PFSK-1 (cell line): ENCODE measurements around the gene MAGI1.

Source experiments
- FOXP2 ChIP-seq: optimal IDR thresholded peaks from 2 replicates; pipeline ENCODE3; 2011; ENCODE audit warnings: borderline replicate concordance, control low read depth, inconsistent platforms; ENCODE audit not compliant: insufficient read depth; ENCODE audit errors: extremely low read length, extremely low read depth
- POLR2AphosphoS5 ChIP-seq: IDR thresholded peaks from 2 replicates; pipeline ENCODE4 v1.6.1; 2012; ENCODE audit warnings: low read depth, mild to moderate bottlenecking, control low read depth, low read length, moderate library complexity
- REST ChIP-seq, 2 experiments: IDR thresholded peaks; 2 replicates each; pipeline versions ENCODE4 v1.6.1 to v1.8.0; 2011 to 2012; ENCODE audit warnings: low read depth in 2 of 2, low read length in 2 of 2, control low read depth in 1 of 2, inconsistent platforms in 1 of 2, mild to moderate bottlenecking in 1 of 2, moderate library complexity in 1 of 2; ENCODE audit not compliant: insufficient read depth in 1 of 2
- SIN3A ChIP-seq: IDR thresholded peaks from 2 replicates; pipeline ENCODE4 v1.6.1; 2012; ENCODE audit warnings: mild to moderate bottlenecking, low read length, moderate library complexity, borderline replicate concordance; ENCODE audit not compliant: insufficient read depth
- TAF1 ChIP-seq: IDR thresholded peaks from 2 replicates; pipeline ENCODE4 v1.6.1; 2012; ENCODE audit warnings: low read length, control low read depth, borderline replicate concordance; ENCODE audit not compliant: insufficient read depth

Gene MAGI1

GRCh38 chr3:65671004-65671403, 367.7 kb downstream of the MAGI1 start:
- TF ChIP-seq FOXP2 (no peak), SIN3A (no peak), REST (IDR thresholded peaks at IDR 0.05; ENCODE audit: insufficient read depth in 1 of 2, low read depth in 2 of 2, low read length in 2 of 2) (no peak), POLR2AphosphoS5 (no peak), TAF1 (no peak)

GRCh38 chr3:65669163-65669875, 369.4 kb downstream of the MAGI1 start:
- TF ChIP-seq TAF1 (no peak), FOXP2 (no peak), SIN3A (no peak), REST (IDR thresholded peaks at IDR 0.05; ENCODE audit: insufficient read depth in 1 of 2, low read depth in 2 of 2, low read length in 2 of 2) (no peak), POLR2AphosphoS5 (no peak)

- no peak for TF ChIP-seq SIN3A
- no peak for TF ChIP-seq TAF1
- no peak for TF ChIP-seq FOXP2
- no peak for TF ChIP-seq POLR2AphosphoS5
- TF ChIP-seq REST (IDR thresholded peaks at IDR 0.05; ENCODE audit: insufficient read depth in 1 of 2, low read depth in 2 of 2, low read length in 2 of 2): no peak
Observed at GRCh38 chr3:65667963-65668362, 370.8 kb downstream of the MAGI1 start.

GRCh38 chr3:65666448-65667091, 372.1 kb downstream of the MAGI1 start:
- no peak for TF ChIP-seq REST (IDR thresholded peaks at IDR 0.05; ENCODE audit: insufficient read depth in 1 of 2, low read depth in 2 of 2, low read length in 2 of 2)
- TF ChIP-seq SIN3A: no peak
- TF ChIP-seq POLR2AphosphoS5: no peak
- no peak for TF ChIP-seq FOXP2
- no peak for TF ChIP-seq TAF1

GRCh38 chr3:65665915-65666314, 372.8 kb downstream of the MAGI1 start:
- TF ChIP-seq TAF1: no peak
- TF ChIP-seq FOXP2: no peak
- TF ChIP-seq SIN3A: no peak
- TF ChIP-seq REST (IDR thresholded peaks at IDR 0.05; ENCODE audit: insufficient read depth in 1 of 2, low read depth in 2 of 2, low read length in 2 of 2): no peak
- no peak for TF ChIP-seq POLR2AphosphoS5
